Dermis blood vessel endothelial cell (primary cell): Measurements from ENCODE around the gene ZFC3H1. TPM values are rescaled to one million over a fixed set of nuclear protein-coding genes. Genes with fewer than 3 reads are reported as not detected.
"Not testable (repeated sequence)": the region's sequence is repeated elsewhere in the genome, so short reads cannot be mapped to it uniquely, and the experiment has no call there.

ENCODE experiments used
- DNase-seq: peaks from one replicate; pipeline ENCODE4 v3.0.0; 2010
- total RNA-seq: library from RNA; depleted of rRNA; stranded (reverse); fragments of >200 nt; gene quantifications from 2 replicates; pipeline ENCODE4 v1.2.3, GENCODE V29; 2014

Gene ZFC3H1
- 22.8 and 32.5 TPM in 2 replicates for total RNA-seq

GRCh38 chr12:71663561-71664410, at the start of gene ZFC3H1, which contains the start of gene THAP2:
Gene ZFC3H1, minus strand, starts transcription at chr12:71663848. Its CDS starts 238 bp downstream, at chr12:71663610.
Gene THAP2, plus strand, starts transcription at chr12:71664301. Its CDS starts 209 bp downstream, at chr12:71664510.
- peak; percentile 99 for DNase-seq

- peak; percentile 47 for DNase-seq
Observed at GRCh38 chr12:71710276-71711125, 46.9 kb upstream of the ZFC3H1 start.

GRCh38 chr12:71708658-71709057, 45.0 kb upstream of the ZFC3H1 start:
- DNase-seq = no peak

GRCh38 chr12:71704920-71705319, 41.3 kb upstream of the ZFC3H1 start:
- DNase-seq = no peak

GRCh38 chr12:71703206-71703605, 39.6 kb upstream of the ZFC3H1 start:
- DNase-seq = no peak

GRCh38 chr12:71702590-71702989, 38.9 kb upstream of the ZFC3H1 start:
- no peak for DNase-seq

- DNase-seq = not testable (repeated sequence)
Observed at GRCh38 chr12:71702181-71702580, 38.5 kb upstream of the ZFC3H1 start.

- DNase-seq = no peak
Observed at GRCh38 chr12:71695782-71696181, 32.1 kb upstream of the ZFC3H1 start.

GRCh38 chr12:71694099-71694820, 30.6 kb upstream of the ZFC3H1 start:
- no peak for DNase-seq

- not testable (repeated sequence) for DNase-seq
Observed at GRCh38 chr12:71693651-71694050, 30.0 kb upstream of the ZFC3H1 start.

- DNase-seq = no peak
Observed at GRCh38 chr12:71693126-71693525, 29.5 kb upstream of the ZFC3H1 start.

- no peak for DNase-seq
Observed at GRCh38 chr12:71691504-71692129, 28.0 kb upstream of the ZFC3H1 start.

- no peak for DNase-seq
Observed at GRCh38 chr12:71688961-71689570, 25.4 kb upstream of the ZFC3H1 start.

- not testable (repeated sequence) for DNase-seq
Observed at GRCh38 chr12:71687172-71687571, 23.5 kb upstream of the ZFC3H1 start.

- DNase-seq = no peak
Observed at GRCh38 chr12:71686658-71687025, 23.0 kb upstream of the ZFC3H1 start.

GRCh38 chr12:71685914-71686657, 22.4 kb upstream of the ZFC3H1 start, which contains the start of gene TMEM19:
Gene TMEM19, plus strand, starts transcription at chr12:71686082. Its CDS starts 599 bp downstream, at chr12:71686681.
- peak; percentile 93 for DNase-seq

GRCh38 chr12:71685312-71685906, 21.8 kb upstream of the ZFC3H1 start:
- peak; percentile 4 for DNase-seq

GRCh38 chr12:71684081-71684480, 20.4 kb upstream of the ZFC3H1 start:
- DNase-seq = no peak

- DNase-seq = no peak
Observed at GRCh38 chr12:71683633-71684032, 20.0 kb upstream of the ZFC3H1 start.

GRCh38 chr12:71682466-71682865, 18.8 kb upstream of the ZFC3H1 start:
- DNase-seq = no peak

GRCh38 chr12:71671816-71672215, 8.2 kb upstream of the ZFC3H1 start:
- no peak for DNase-seq
